ENCODE results near the gene SLX1A.
"Not testable (repeated sequence)": the region's sequence is repeated elsewhere in the genome, so short reads cannot be mapped to it uniquely, and the experiment has no call there.

The SLX1A gene

GRCh38 chr16:30199608-30200343 lies 6.1 kb downstream of the SLX1A start:
- H3K36me3 ChIP-seq (ENCODE audit: insufficient read depth, low read length); H3K9ac ChIP-seq (ENCODE audit: low read length); H3K27ac ChIP-seq (ENCODE audit: low read depth, low read length); H3K4me3 ChIP-seq (ENCODE audit: low read depth in 1 of 2, low read length in 2 of 2); H3K9me3 ChIP-seq (ENCODE audit: low read length); H3K4me1 ChIP-seq (ENCODE audit: insufficient read depth, low read length); H3K27me3 ChIP-seq (ENCODE audit: control insufficient read depth in 1 of 2, insufficient read depth in 2 of 2, low read length in 2 of 2): not testable (repeated sequence)

- H3K4me3 ChIP-seq (ENCODE audit: low read depth in 1 of 2, low read length in 2 of 2), result peak overlapping the region in 1 of 2 donors; percentile 42
- H3K27me3 ChIP-seq (ENCODE audit: control insufficient read depth in 1 of 2, insufficient read depth in 2 of 2, low read length in 2 of 2); H3K9me3 ChIP-seq (ENCODE audit: low read length): not testable (repeated sequence)
Observed at GRCh38 chr16:30205541-30206236, 12.0 kb downstream of the SLX1A start.

GRCh38 chr16:30206252-30206651 lies 12.6 kb downstream of the SLX1A start:
- not testable (repeated sequence) for H3K9ac ChIP-seq (ENCODE audit: low read length); H3K9me3 ChIP-seq (ENCODE audit: low read length); H3K36me3 ChIP-seq (ENCODE audit: insufficient read depth, low read length); H3K27me3 ChIP-seq (ENCODE audit: control insufficient read depth in 1 of 2, insufficient read depth in 2 of 2, low read length in 2 of 2); H3K4me1 ChIP-seq (ENCODE audit: insufficient read depth, low read length); H3K27ac ChIP-seq (ENCODE audit: low read depth, low read length)
- H3K4me3 ChIP-seq (ENCODE audit: low read depth in 1 of 2, low read length in 2 of 2), result peak overlapping the region in 1 of 2 donors; percentile 42

More at GRCh38 chr16:30205541-30206236, 12.0 kb downstream of the SLX1A start:
- H3K9ac ChIP-seq (ENCODE audit: low read length); H3K36me3 ChIP-seq (ENCODE audit: insufficient read depth, low read length); H3K27ac ChIP-seq (ENCODE audit: low read depth, low read length); H3K4me1 ChIP-seq (ENCODE audit: insufficient read depth, low read length): not testable (repeated sequence)

- not testable (repeated sequence) for H3K4me3 ChIP-seq (ENCODE audit: low read depth in 1 of 2, low read length in 2 of 2); H3K9me3 ChIP-seq (ENCODE audit: low read length); H3K4me1 ChIP-seq (ENCODE audit: insufficient read depth, low read length); H3K36me3 ChIP-seq (ENCODE audit: insufficient read depth, low read length); H3K27me3 ChIP-seq (ENCODE audit: control insufficient read depth in 1 of 2, insufficient read depth in 2 of 2, low read length in 2 of 2); H3K9ac ChIP-seq (ENCODE audit: low read length); H3K27ac ChIP-seq (ENCODE audit: low read depth, low read length)
Observed at GRCh38 chr16:30207063-30207704, 13.5 kb downstream of the SLX1A start.

GRCh38 chr16:30209032-30209431 lies 15.4 kb downstream of the SLX1A start:
- not testable (repeated sequence) for H3K9me3 ChIP-seq (ENCODE audit: low read length); H3K4me1 ChIP-seq (ENCODE audit: insufficient read depth, low read length); H3K4me3 ChIP-seq (ENCODE audit: low read depth in 1 of 2, low read length in 2 of 2); H3K27ac ChIP-seq (ENCODE audit: low read depth, low read length); H3K9ac ChIP-seq (ENCODE audit: low read length); H3K36me3 ChIP-seq (ENCODE audit: insufficient read depth, low read length); H3K27me3 ChIP-seq (ENCODE audit: control insufficient read depth in 1 of 2, insufficient read depth in 2 of 2, low read length in 2 of 2)

- not testable (repeated sequence) for H3K4me1 ChIP-seq (ENCODE audit: insufficient read depth, low read length); H3K9me3 ChIP-seq (ENCODE audit: low read length); H3K36me3 ChIP-seq (ENCODE audit: insufficient read depth, low read length); H3K27me3 ChIP-seq (ENCODE audit: control insufficient read depth in 1 of 2, insufficient read depth in 2 of 2, low read length in 2 of 2); H3K9ac ChIP-seq (ENCODE audit: low read length); H3K27ac ChIP-seq (ENCODE audit: low read depth, low read length); H3K4me3 ChIP-seq (ENCODE audit: low read depth in 1 of 2, low read length in 2 of 2)
Observed at GRCh38 chr16:30211414-30211813, 17.7 kb downstream of the SLX1A start.

GRCh38 chr16:30217082-30217481 lies 23.4 kb downstream of the SLX1A start:
- not testable (repeated sequence) for H3K9me3 ChIP-seq (ENCODE audit: low read length); H3K9ac ChIP-seq (ENCODE audit: low read length); H3K27me3 ChIP-seq (ENCODE audit: control insufficient read depth in 1 of 2, insufficient read depth in 2 of 2, low read length in 2 of 2); H3K4me3 ChIP-seq (ENCODE audit: low read depth in 1 of 2, low read length in 2 of 2); H3K27ac ChIP-seq (ENCODE audit: low read depth, low read length); H3K36me3 ChIP-seq (ENCODE audit: insufficient read depth, low read length); H3K4me1 ChIP-seq (ENCODE audit: insufficient read depth, low read length)
